ENCODE data around the gene ZNF653. TPM values are rescaled to one million over a fixed set of nuclear protein-coding genes. Genes with fewer than 3 reads are reported as not detected.

Gene ZNF653
- polyA plus RNA-seq, 1 of the 3 experiments (the other 2 are of a cell fraction), result 14.7 TPM

DNA sequence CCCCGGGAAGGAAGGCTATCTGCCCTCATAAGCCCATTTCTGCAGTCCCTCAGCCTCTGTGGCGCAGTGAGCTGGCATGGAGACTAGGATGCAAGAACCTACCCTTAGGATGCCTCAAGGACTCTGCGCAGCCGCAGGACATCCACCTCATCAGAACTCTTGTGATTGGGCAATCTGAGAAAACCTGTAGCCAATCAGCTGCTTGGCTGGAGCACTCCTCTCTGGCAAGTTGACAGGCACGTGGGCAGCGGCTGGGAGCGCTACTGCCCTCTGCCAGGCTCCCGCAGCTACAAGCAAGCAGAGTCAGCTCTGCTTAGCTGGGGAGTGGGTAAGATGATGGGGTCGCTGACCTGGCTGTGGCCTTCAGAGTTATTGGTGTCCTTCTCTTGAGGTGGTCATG lies 24.8 kb upstream of the ZNF653 start (continued):
- peak; percentile 92; the same call in 1 of the 2 replicates for TF ChIP-seq SIN3A (IDR thresholded peaks at IDR 0.05; ENCODE audit: borderline replicate concordance, low read depth, low read length)
- no peak for TF ChIP-seq RXRA (IDR thresholded peaks at IDR 0.05; ENCODE audit: borderline replicate concordance, low read depth)
- no peak for TF ChIP-seq FOSL2 (IDR thresholded peaks at IDR 0.05; ENCODE audit: borderline replicate concordance, low read depth)
- no peak for TF ChIP-seq FOXJ3 (CRISPR knock-in tag; IDR thresholded peaks at IDR 0.05)
- no peak for TF ChIP-seq YY1 (IDR thresholded peaks at IDR 0.05; ENCODE audit: low read depth)
- TF ChIP-seq, protein P1, sequence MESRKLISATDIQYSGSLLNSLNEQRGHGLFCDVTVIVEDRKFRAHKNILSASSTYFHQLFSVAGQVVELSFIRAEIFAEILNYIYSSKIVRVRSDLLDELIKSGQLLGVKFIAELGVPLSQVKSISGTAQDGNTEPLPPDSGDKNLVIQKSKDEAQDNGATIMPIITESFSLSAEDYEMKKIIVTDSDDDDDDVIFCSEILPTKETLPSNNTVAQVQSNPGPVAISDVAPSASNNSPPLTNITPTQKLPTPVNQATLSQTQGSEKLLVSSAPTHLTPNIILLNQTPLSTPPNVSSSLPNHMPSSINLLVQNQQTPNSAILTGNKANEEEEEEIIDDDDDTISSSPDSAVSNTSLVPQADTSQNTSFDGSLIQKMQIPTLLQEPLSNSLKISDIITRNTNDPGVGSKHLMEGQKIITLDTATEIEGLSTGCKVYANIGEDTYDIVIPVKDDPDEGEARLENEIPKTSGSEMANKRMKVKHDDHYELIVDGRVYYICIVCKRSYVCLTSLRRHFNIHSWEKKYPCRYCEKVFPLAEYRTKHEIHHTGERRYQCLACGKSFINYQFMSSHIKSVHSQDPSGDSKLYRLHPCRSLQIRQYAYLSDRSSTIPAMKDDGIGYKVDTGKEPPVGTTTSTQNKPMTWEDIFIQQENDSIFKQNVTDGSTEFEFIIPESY (IDR thresholded peaks at IDR 0.05; ENCODE audit: borderline replicate concordance, low read depth), result no peak
- TF ChIP-seq TEAD4 (IDR thresholded peaks at IDR 0.05; ENCODE audit: borderline replicate concordance, insufficient read depth), result no peak
- peak; percentile 84 for TF ChIP-seq NRF1 (IDR thresholded peaks at IDR 0.05; ENCODE audit: low read depth, low read length)

DNA sequence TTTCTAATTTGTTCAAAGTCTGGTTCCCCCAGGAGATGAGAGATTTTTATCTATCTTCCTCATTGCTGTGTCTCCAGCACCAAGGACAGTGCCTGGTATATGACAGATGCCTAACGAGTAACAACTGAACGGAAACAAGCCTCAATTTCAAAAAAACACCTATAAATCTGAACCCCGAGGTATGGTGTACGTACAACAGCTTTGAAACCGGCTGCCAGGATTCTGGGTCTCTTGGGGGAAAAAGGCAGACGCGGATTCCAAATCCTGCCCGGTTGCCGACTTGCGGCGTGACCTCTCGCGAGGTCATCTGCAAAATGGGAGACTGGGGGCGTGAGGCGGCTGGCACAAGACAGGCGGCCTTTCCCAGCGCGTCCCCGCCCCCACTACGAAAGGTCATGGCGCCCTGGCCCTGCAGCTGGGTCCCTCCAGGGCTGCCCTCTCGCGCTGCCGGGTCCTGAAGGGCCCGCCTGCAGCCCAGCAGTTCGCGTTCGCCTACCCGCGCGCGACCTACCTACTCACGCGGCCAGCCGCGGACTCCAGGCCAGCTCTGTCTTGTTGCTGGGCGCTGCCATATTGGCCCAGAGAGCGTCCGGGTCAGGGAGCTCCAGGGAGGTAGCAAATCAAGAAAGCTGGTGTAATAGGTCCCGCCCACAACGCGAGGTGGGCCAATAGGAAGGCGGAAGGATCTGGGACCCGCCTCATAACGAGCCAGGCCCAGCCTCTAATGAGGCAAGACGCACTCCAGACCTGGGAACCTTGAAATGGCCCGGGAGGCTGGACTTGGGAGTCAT lies 23.1 kb upstream of the ZNF653 start, which contains the start of gene ECSIT:
ECSIT (minus strand) TSS at position 584 of the 791 bp plus-strand sequence. CDS start 9,964 bp downstream, outside the sequence.
- Histone ChIP-seq H3K4me1 (ENCODE audit: control insufficient read depth in 1 of 2, insufficient read depth in 2 of 2, low read depth in 1 of 2, low read length in 1 of 2) (peaks cover 7 to 9% of the 10 kb centered on the region in 2 experiments; a peak in 2 of 4 replicates), H3K9me2 (no peaks in the 10 kb centered on the region), H3K27me3 (ENCODE audit: insufficient read depth) (no peaks in the 10 kb centered on the region), H2AFZ (ENCODE audit: low read depth) (peak within 1 kb of the TSS; percentile 84), H4K20me1 (ENCODE audit: insufficient read depth) (no peaks in the 10 kb centered on the region; the same call in 1 of the 2 replicates), H3K27ac (ENCODE audit: low read depth in 2 of 2, low read length in 1 of 2) (peak within 1 kb of the TSS; percentile 82 to 89), H3K4me2 (peak within 1 kb of the TSS; percentile 94), H3K9me3 (no peaks in the 10 kb centered on the region), H3F3A (replicated peaks; ENCODE audit: insufficient read depth) (peaks cover 26% of the 10 kb centered on the region), H3K4me3 (ENCODE audit: low read depth in 2 of 2, low read length in 1 of 2) (peak within 1 kb of the TSS; percentile 64 to 85), H3K9ac (peak within 1 kb of the TSS; percentile 68), H3K36me3 (replicated peaks in 1 of 2; ENCODE audit: control insufficient read depth in 1 of 2, insufficient read depth in 2 of 2, low read length in 1 of 2) (no peaks in the 10 kb centered on the region), H3K79me2 (ENCODE audit: insufficient read depth) (peaks cover 20% of the 10 kb centered on the region)
- peak; percentile 94 for DNase-seq
- POLR2A ChIA-PET, result interaction anchor here (0.7 to 1.7 kb wide), 8 partner anchors 11 to 154 kb away, joined by 3 to 8 read pairs (median 5); partner anchors contain the start of genes ELAVL3, ELOF1 and SWSAP1
- 2% methylated on average over 14 of the region's 47 CpGs for WGBS (ENCODE audit: low lambda C conversion rate)
- CTCF ChIA-PET, result interaction anchor here (0.8 to 2.0 kb wide), 5 partner anchors 7 to 145 kb away, joined by 3 to 8 read pairs (median 3); partner anchors contain the start of genes ELOF1 and EPOR
- peak; percentile 64; the same call in 1 of the 2 replicates for TF ChIP-seq RFX5 (IDR thresholded peaks at IDR 0.05; ENCODE audit: low read length)
- peak; percentile 95 for TF ChIP-seq MXI1 (IDR thresholded peaks at IDR 0.05; ENCODE audit: low read depth, low read length)
- no peak for TF ChIP-seq ELF1 (IDR thresholded peaks at IDR 0.05)
- peak; percentile 30; the same call in 1 of the 2 replicates for TF ChIP-seq TCF12 (IDR thresholded peaks at IDR 0.05)
- no peak for TF ChIP-seq RCOR1 (IDR thresholded peaks at IDR 0.05; ENCODE audit: low read length)
- 0 out of 2 replicates have a peak, but pooled peaks have one; percentile 10 for TF ChIP-seq TEAD4 (IDR thresholded peaks at IDR 0.05; ENCODE audit: borderline replicate concordance, insufficient read depth)
- TF ChIP-seq RAD21 (IDR thresholded peaks at IDR 0.05; ENCODE audit: low read length), result no peak
- 0 out of 2 replicates have a peak, but pooled peaks have one; percentile 13 for TF ChIP-seq NFIC (IDR thresholded peaks at IDR 0.05; ENCODE audit: borderline replicate concordance)
- TF ChIP-seq CHD2 (IDR thresholded peaks at IDR 0.05; ENCODE audit: low read length, partially characterized antibody), result peak; percentile 97
- peak; percentile 72; the same call in 1 of the 2 replicates for TF ChIP-seq TAF1 (IDR thresholded peaks at IDR 0.05; ENCODE audit: borderline replicate concordance, low read depth, low read length)
- TF ChIP-seq POLR2AphosphoS5 (IDR thresholded peaks at IDR 0.05; ENCODE audit: low read depth, low read length), result peak; percentile 69
- TF ChIP-seq GATA2 (CRISPR knock-in tag; IDR thresholded peaks at IDR 0.05), result no peak
- TF ChIP-seq GABPA (IDR thresholded peaks at IDR 0.05; ENCODE audit: low read depth), result peak; percentile 89
- peak; percentile 99 for TF ChIP-seq YY1 (IDR thresholded peaks at IDR 0.05; ENCODE audit: low read depth)
- peak; percentile 97 for TF ChIP-seq REST (IDR thresholded peaks at IDR 0.05; ENCODE audit: low read depth, low read length)
- TF ChIP-seq SIN3A (IDR thresholded peaks at IDR 0.05; ENCODE audit: borderline replicate concordance, low read depth, low read length), result peak; percentile 98
- TF ChIP-seq EP300 (IDR thresholded peaks at IDR 0.05; ENCODE audit: borderline replicate concordance in 1 of 2, low read depth in 1 of 2, low read length in 1 of 2), result peak in 1 of 2 experiments; percentile 16; a peak in 1 of 4 replicates
- TF ChIP-seq, protein P1 (IDR thresholded peaks at IDR 0.05; ENCODE audit: borderline replicate concordance, low read depth), result peak; percentile 95
